Mesenchymal stem cell (in vitro differentiated cells and primary cell): ENCODE measurements around the gene ANKHD1.

ENCODE experiments used
- DNase-seq: peaks from one replicate; pipeline ENCODE4 v3.0.0-alpha.2; 2013
- H2AFZ ChIP-seq: one replicate; pipeline ENCODE4 v1.6.1; 2013; ENCODE audit warnings: low read depth, mild to moderate bottlenecking, control low read depth, inconsistent platforms, low read length, moderate library complexity
- H2AK5ac ChIP-seq: 2 replicates; pipeline ENCODE4 v1.6.1; 2013; ENCODE audit warnings: low read length, moderate library complexity, mild to moderate bottlenecking, inconsistent platforms; ENCODE audit not compliant: severe bottlenecking
- H2BK120ac ChIP-seq: one replicate; pipeline ENCODE4 v1.6.1; 2013; ENCODE audit warnings: low read depth, mild to moderate bottlenecking, inconsistent platforms, low read length, moderate library complexity
- H2BK12ac ChIP-seq, 2 experiments: one replicate each; pipeline ENCODE4 v1.6.1; 2013; ENCODE audit warnings: inconsistent platforms in 2 of 2, low read length in 2 of 2, mild to moderate bottlenecking in 2 of 2, moderate library complexity in 2 of 2, control low read depth in 1 of 2
- H2BK15ac ChIP-seq: one replicate; pipeline ENCODE4 v1.6.1; 2013; ENCODE audit warnings: mild to moderate bottlenecking, low read depth, inconsistent platforms; ENCODE audit not compliant: poor library complexity, severe bottlenecking
- H2BK5ac ChIP-seq: 2 replicates; pipeline ENCODE4 v1.6.1; 2013; ENCODE audit warnings: low read depth, mild to moderate bottlenecking, low read length, control low read depth, inconsistent platforms; ENCODE audit not compliant: poor library complexity, severe bottlenecking
- H3K14ac ChIP-seq, 2 experiments: one replicate each; pipeline ENCODE4 v1.6.1; 2013; ENCODE audit warnings: inconsistent platforms in 2 of 2, low read length in 2 of 2, control low read depth in 1 of 2, mild to moderate bottlenecking in 1 of 2, moderate library complexity in 1 of 2
- H3K18ac ChIP-seq, 2 experiments: one replicate each; pipeline ENCODE4 v1.6.1; 2013; ENCODE audit warnings: inconsistent platforms in 2 of 2, low read length in 2 of 2, control low read depth in 1 of 2, low read depth in 1 of 2, mild to moderate bottlenecking in 1 of 2
- H3K23ac ChIP-seq, 2 experiments: one replicate each; pipeline ENCODE4 v1.6.1; 2013; ENCODE audit warnings: inconsistent platforms in 2 of 2, low read length in 2 of 2, mild to moderate bottlenecking in 2 of 2, moderate library complexity in 2 of 2, control low read depth in 1 of 2
- H3K27ac ChIP-seq: 2 replicates; pipeline ENCODE4 v1.5.1; 2013; ENCODE audit warnings: mild to moderate bottlenecking, moderate library complexity, low read length, control low read depth, inconsistent platforms; ENCODE audit not compliant: poor library complexity, severe bottlenecking
- H3K27me3 ChIP-seq, 2 experiments: 2 replicates each; pipeline versions ENCODE4 v1.6.1 to v1.7.0; 2013; ENCODE audit warnings: low read length in 2 of 2, mild to moderate bottlenecking in 2 of 2, moderate library complexity in 2 of 2, control low read depth in 1 of 2, inconsistent platforms in 1 of 2; ENCODE audit not compliant: control insufficient read depth in 1 of 2, insufficient read depth in 1 of 2
- H3K36me3 ChIP-seq, 2 experiments: 2 replicates each; pipeline versions ENCODE4 v1.6.1 to v1.7.0; 2013; ENCODE audit warnings: low read length in 2 of 2, control low read depth in 1 of 2, inconsistent platforms in 1 of 2, low read depth in 1 of 2, mild to moderate bottlenecking in 1 of 2; ENCODE audit not compliant: insufficient read depth in 2 of 2, control insufficient read depth in 1 of 2
- H3K4ac ChIP-seq, 2 experiments: one replicate each; pipeline ENCODE4 v1.6.1; 2013; ENCODE audit warnings: inconsistent platforms in 2 of 2, low read length in 2 of 2, mild to moderate bottlenecking in 2 of 2, moderate library complexity in 2 of 2, control low read depth in 1 of 2, low read depth in 1 of 2
- H3K4me1 ChIP-seq: 2 replicates; pipeline ENCODE4 v1.6.1; 2013; ENCODE audit warnings: low read depth, low read length, control low read depth; ENCODE audit not compliant: control insufficient read depth, insufficient read depth
- H3K4me2 ChIP-seq: 2 replicates; pipeline ENCODE4 v1.6.1; 2013; ENCODE audit warnings: low read length, mild to moderate bottlenecking, inconsistent platforms; ENCODE audit not compliant: poor library complexity, severe bottlenecking
- H3K4me3 ChIP-seq, 2 experiments: 2 replicates each; pipeline versions ENCODE4 v1.5.1 to v1.7.0; 2013; ENCODE audit warnings: low read length in 2 of 2, mild to moderate bottlenecking in 2 of 2, control low read depth in 1 of 2, low read depth in 1 of 2; ENCODE audit not compliant: insufficient read depth in 1 of 2
- H3K79me1 ChIP-seq: replicated peaks from 2 replicates; pipeline ENCODE4 v1.6.1; 2013; ENCODE audit warnings: mild to moderate bottlenecking, control low read depth, low read length, inconsistent platforms; ENCODE audit not compliant: poor library complexity, severe bottlenecking
- H3K9ac ChIP-seq: 2 replicates; pipeline ENCODE4 v1.7.0; 2013; ENCODE audit warnings: mild to moderate bottlenecking, low read length, moderate library complexity
- H3K9me3 ChIP-seq: 2 replicates; pipeline ENCODE4 v1.7.0; 2013; ENCODE audit warnings: mild to moderate bottlenecking, low read length; ENCODE audit not compliant: control insufficient read depth
- H4K8ac ChIP-seq: one replicate; pipeline ENCODE4 v1.6.1; 2013; ENCODE audit warnings: inconsistent platforms, mild to moderate bottlenecking, low read length, moderate library complexity
- H4K91ac ChIP-seq: one replicate; pipeline ENCODE4 v1.6.1; 2013; ENCODE audit warnings: mild to moderate bottlenecking, low read length, inconsistent platforms
- WGBS: methylation state at CpG from one replicate; pipeline ENCODE4 v1.1.7; 2013; ENCODE audit warnings: mixed read lengths; 5-methylcytosine and 5-hydroxymethylcytosine counted together

Gene ANKHD1

GRCh38 chr5:140357726-140358093 is 43.9 kb upstream of the ANKHD1 start:
- Histone ChIP-seq H3K27ac (no peak overlapping the region), H3K9me3 (no peaks in the 10 kb centered on the region), H3K79me1 (no peaks in the 10 kb centered on the region), H3K18ac (no peak overlapping the region), H3K4me2 (peak overlapping the region; percentile 24), H3K14ac (no peak overlapping the region), H3K27me3 (peaks cover 0 to 3% of the 10 kb centered on the region in 2 experiments), H4K8ac (no peak overlapping the region), H2BK120ac (no peak overlapping the region), H2BK12ac (no peak overlapping the region), H3K4me1 (peaks cover 5% of the 10 kb centered on the region), H2AK5ac (no peak overlapping the region), H2AFZ (peak overlapping the region; percentile 70), H3K36me3 (no peaks in the 10 kb centered on the region), H2BK5ac (no peak overlapping the region), H3K23ac (no peak overlapping the region), H3K9ac (peak overlapping the region; percentile 74), H4K91ac (no peak overlapping the region), H3K4me3 (peak overlapping the region in 1 of 2 experiments; percentile 71), H3K4ac (peak overlapping the region in 1 of 2 experiments; percentile 4), H2BK15ac (no peak overlapping the region)
- DNase-seq = peak; percentile 88
- 2% methylated on average over 18 of the region's 18 CpGs for WGBS

- Histone ChIP-seq H3K4ac (no peak overlapping the region), H2AK5ac (no peak overlapping the region), H2BK5ac (no peak overlapping the region), H4K91ac (no peak overlapping the region), H2BK12ac (no peak overlapping the region), H4K8ac (no peak overlapping the region), H2BK15ac (no peak overlapping the region), H3K18ac (no peak overlapping the region), H3K23ac (no peak overlapping the region), H3K79me1 (no peaks in the 10 kb centered on the region), H3K9ac (no peak overlapping the region), H3K36me3 (no peaks in the 10 kb centered on the region), H3K9me3 (no peaks in the 10 kb centered on the region), H3K4me2 (no peak overlapping the region), H3K27ac (no peak overlapping the region), H3K4me1 (peaks cover 12% of the 10 kb centered on the region), H3K27me3 (peaks cover 0 to 3% of the 10 kb centered on the region in 2 experiments), H2BK120ac (peak overlapping the region; percentile 11), H3K14ac (no peak overlapping the region), H2AFZ (no peak overlapping the region), H3K4me3 (no peak overlapping the region)
- peak; percentile 63 for DNase-seq
- 71% methylated on average over 4 of the region's 4 CpGs for WGBS
Observed at GRCh38 chr5:140358738-140359310, 42.8 kb upstream of the ANKHD1 start.

GRCh38 chr5:140360101-140360500 is 41.5 kb upstream of the ANKHD1 start, which contains the start of gene SLC4A9:
Gene SLC4A9, plus strand, starts transcription at chr5:140360194. Its CDS starts 43 bp downstream, at chr5:140360237.
- Histone ChIP-seq H4K91ac (no peak within 1 kb of the TSS), H3K4me2 (no peak within 1 kb of the TSS)
- WGBS = 85% methylated on average over 2 of the region's 2 CpGs

GRCh38 chr5:140360681-140361479 is 40.8 kb upstream of the ANKHD1 start:
- WGBS = 82% methylated on average over 7 of the region's 7 CpGs
- Histone ChIP-seq H3K27me3 (peaks cover 0 to 5% of the 10 kb centered on the region in 2 experiments), H4K8ac (no peak overlapping the region), H3K4me3 (no peak overlapping the region), H3K18ac (no peak overlapping the region), H3K79me1 (no peaks in the 10 kb centered on the region), H3K9me3 (no peaks in the 10 kb centered on the region), H3K36me3 (no peaks in the 10 kb centered on the region), H2BK120ac (no peak overlapping the region), H3K4me1 (peaks cover 12% of the 10 kb centered on the region), H2AFZ (no peak overlapping the region), H3K14ac (no peak overlapping the region), H2BK12ac (no peak overlapping the region), H2BK15ac (no peak overlapping the region), H3K27ac (no peak overlapping the region), H3K4me2 (no peak overlapping the region), H4K91ac (no peak overlapping the region), H3K23ac (no peak overlapping the region), H2AK5ac (no peak overlapping the region), H2BK5ac (no peak overlapping the region), H3K4ac (no peak overlapping the region), H3K9ac (no peak overlapping the region)
- DNase-seq = no peak

More at GRCh38 chr5:140360101-140360500, 41.5 kb upstream of the ANKHD1 start, which contains the start of gene SLC4A9:
- Histone ChIP-seq H3K4ac (no peak within 1 kb of the TSS), H3K27me3 (no peaks in the 10 kb centered on the region), H2BK5ac (no peak within 1 kb of the TSS), H3K9ac (no peak within 1 kb of the TSS), H3K4me3 (no peak within 1 kb of the TSS), H2BK120ac (no peak within 1 kb of the TSS), H3K36me3 (no peaks in the 10 kb centered on the region), H2AK5ac (no peak within 1 kb of the TSS), H3K4me1 (peaks cover 12% of the 10 kb centered on the region), H2BK12ac (no peak within 1 kb of the TSS), H3K14ac (no peak within 1 kb of the TSS), H3K18ac (no peak within 1 kb of the TSS), H3K79me1 (no peaks in the 10 kb centered on the region), H3K23ac (no peak within 1 kb of the TSS), H4K8ac (no peak within 1 kb of the TSS), H3K27ac (no peak within 1 kb of the TSS), H3K9me3 (no peaks in the 10 kb centered on the region), H2BK15ac (no peak within 1 kb of the TSS), H2AFZ (no peak within 1 kb of the TSS)
- DNase-seq = no peak
